Caco-2 (cell line): ENCODE data around the gene ZNF43. TPM values are rescaled to one million over a fixed set of nuclear protein-coding genes. Genes with fewer than 3 reads are reported as not detected.

Experiments used
- BruUV-seq: library from RNA; stranded (reverse); fragments of 400-500 nt; replicated peaks from 2 replicates; lab custom pipeline; 2021; lab: Mats Ljungman, UMichigan
- CTCF ChIA-PET: fragments of 300-600 bp; sonication (Branson Sonifier 250); formaldehyde crosslinking; loops from one replicate; lab custom pipeline; 2022; ENCODE audit warnings: antibody characterized with exemption; lab: Charles Lee
- POLR2A ChIA-PET: fragments of 300-600 bp; sonication (Branson Sonifier 250); formaldehyde crosslinking; loops from one replicate; lab custom pipeline; 2022; ENCODE audit warnings: antibody characterized with exemption; lab: Charles Lee
- DNase-seq, 2 experiments: peaks; one replicate each; pipeline versions ENCODE4 v3.0.0 to v3.0.0-alpha.2; 2020 to 2022
- H3K27me3 ChIP-seq: replicated peaks from 2 replicates; pipeline ENCODE4 v1.6.0; 2011; ENCODE audit warnings: low read length; ENCODE audit not compliant: control insufficient read depth, insufficient read depth
- H3K36me3 ChIP-seq: 2 replicates; pipeline ENCODE4 v1.5.1; 2011; ENCODE audit warnings: low read length; ENCODE audit not compliant: control insufficient read depth, insufficient read depth
- H3K4me1 ChIP-seq: fragments of 250-450 bp; sonication (Bioruptor Pico); 2 replicates; pipeline ENCODE4 v1.5.1; 2020; ENCODE audit warnings: mild to moderate bottlenecking
- H3K4me3 ChIP-seq: 2 replicates; pipeline ENCODE4 v1.5.1; 2011; ENCODE audit warnings: low read depth, mild to moderate bottlenecking, control low read depth, low read length
- H3K9me3 ChIP-seq: fragments of 250-450 bp; sonication (Bioruptor Pico); 2 replicates; pipeline ENCODE4 v1.5.1; 2020; ENCODE audit warnings: mild to moderate bottlenecking, moderate library complexity
- H3K27ac Mint-ChIP-seq: one replicate; pipeline ENCODE4 v1.8.0; 2022; ENCODE audit warnings: mixed read lengths; ENCODE audit not compliant: unreplicated experiment
- H3K27me3 Mint-ChIP-seq: one replicate; pipeline ENCODE4 v1.8.0; 2022; ENCODE audit warnings: mixed read lengths; ENCODE audit not compliant: insufficient read depth, unreplicated experiment
- H3K36me3 Mint-ChIP-seq: one replicate; pipeline ENCODE4 v1.8.0; 2022; ENCODE audit warnings: mild to moderate bottlenecking, mixed read lengths; ENCODE audit not compliant: insufficient read depth, unreplicated experiment
- H3K4me1 Mint-ChIP-seq: one replicate; pipeline ENCODE4 v1.8.0; 2022; ENCODE audit warnings: low read depth, mixed read lengths; ENCODE audit not compliant: unreplicated experiment
- H3K4me3 Mint-ChIP-seq: one replicate; pipeline ENCODE4 v1.8.0; 2022; ENCODE audit warnings: mild to moderate bottlenecking, moderate library complexity, mixed read lengths; ENCODE audit not compliant: unreplicated experiment
- H3K9me3 Mint-ChIP-seq: one replicate; pipeline ENCODE4 v1.8.0; 2022; ENCODE audit warnings: mixed read lengths; ENCODE audit not compliant: unreplicated experiment
- intact Hi-C: fragments of 100-400 bp; cut with micrococcal nuclease; formaldehyde crosslinking; loops from one replicate; pipeline ENCODE4 v1.10.0; 2022; ENCODE audit not compliant: unreplicated experiment
- total RNA-seq: library from RNA; stranded (reverse); gene quantifications from 2 replicates; pipeline ENCODE4 v1.2.3, GENCODE V29; 2022
- TF ChIP-seq, protein P1 (sequence below), 2 experiments: fragments of 200-600 bp in 1 of 2; IDR thresholded peaks; 1 replicate in 1 of 2; 2 replicates in 1 of 2; pipeline versions ENCODE4 v1.5.1 to v1.8.0; 2011 to 2022; ENCODE audit warnings: antibody characterized with exemption in 1 of 2, control low read depth in 1 of 2, inconsistent platforms in 1 of 2, low read depth in 1 of 2, low read length in 1 of 2, mild to moderate bottlenecking in 1 of 2, moderate library complexity in 1 of 2; ENCODE audit not compliant: insufficient read depth in 1 of 2, severe bottlenecking in 1 of 2, unreplicated experiment in 1 of 2

ZNF43 gene
- total RNA-seq, 1 experiment from 2014 or later = not detected

DNA sequence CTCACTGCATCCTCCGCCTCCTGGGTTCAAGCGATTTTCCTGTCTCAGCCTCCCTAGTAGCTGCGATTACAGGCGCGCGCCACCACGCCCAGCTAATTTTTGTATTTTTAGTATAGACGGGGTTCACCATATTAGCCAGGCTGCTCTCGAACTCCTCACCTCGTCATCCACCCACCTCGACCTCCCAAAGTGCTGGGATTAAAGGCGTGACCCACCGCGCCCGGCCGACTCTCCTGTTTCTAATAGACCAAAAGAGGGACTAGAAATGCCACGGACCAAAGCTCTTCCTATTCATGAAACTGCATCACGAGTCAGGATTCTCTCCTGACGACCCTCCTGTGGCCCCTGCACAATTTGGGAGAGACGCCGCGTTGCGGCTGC lies 563 bp downstream of the ZNF43 start:
- Mint-ChIP-seq H3K4me1 (no peaks in the 10 kb centered on the region), H3K4me3 (no peak overlapping the region), H3K9me3 (peaks cover 12% of the 10 kb centered on the region), H3K27me3 (no peaks in the 10 kb centered on the region), H3K36me3 (no peaks in the 10 kb centered on the region), H3K27ac (no peak overlapping the region)
- no peak for DNase-seq
- Histone ChIP-seq H3K4me1 (no peaks in the 10 kb centered on the region), H3K27me3 (no peaks in the 10 kb centered on the region), H3K36me3 (no peaks in the 10 kb centered on the region), H3K4me3 (no peak overlapping the region), H3K9me3 (no peaks in the 10 kb centered on the region)
- no TSS peak for BruUV-seq
- CTCF ChIA-PET = no interaction called here
- POLR2A ChIA-PET = no interaction called here
- intact Hi-C loops = no loop called here
- TF ChIP-seq, protein P1, sequence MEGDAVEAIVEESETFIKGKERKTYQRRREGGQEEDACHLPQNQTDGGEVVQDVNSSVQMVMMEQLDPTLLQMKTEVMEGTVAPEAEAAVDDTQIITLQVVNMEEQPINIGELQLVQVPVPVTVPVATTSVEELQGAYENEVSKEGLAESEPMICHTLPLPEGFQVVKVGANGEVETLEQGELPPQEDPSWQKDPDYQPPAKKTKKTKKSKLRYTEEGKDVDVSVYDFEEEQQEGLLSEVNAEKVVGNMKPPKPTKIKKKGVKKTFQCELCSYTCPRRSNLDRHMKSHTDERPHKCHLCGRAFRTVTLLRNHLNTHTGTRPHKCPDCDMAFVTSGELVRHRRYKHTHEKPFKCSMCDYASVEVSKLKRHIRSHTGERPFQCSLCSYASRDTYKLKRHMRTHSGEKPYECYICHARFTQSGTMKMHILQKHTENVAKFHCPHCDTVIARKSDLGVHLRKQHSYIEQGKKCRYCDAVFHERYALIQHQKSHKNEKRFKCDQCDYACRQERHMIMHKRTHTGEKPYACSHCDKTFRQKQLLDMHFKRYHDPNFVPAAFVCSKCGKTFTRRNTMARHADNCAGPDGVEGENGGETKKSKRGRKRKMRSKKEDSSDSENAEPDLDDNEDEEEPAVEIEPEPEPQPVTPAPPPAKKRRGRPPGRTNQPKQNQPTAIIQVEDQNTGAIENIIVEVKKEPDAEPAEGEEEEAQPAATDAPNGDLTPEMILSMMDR (IDR thresholded peaks at IDR 0.05; ENCODE audit: insufficient read depth in 1 of 2, low read depth in 1 of 2, low read length in 1 of 2, severe bottlenecking in 1 of 2, unreplicated experiment in 1 of 2) = no peak

GRCh38 chr19:21833733-21834132 lies 2.2 kb downstream of the ZNF43 start:
- Mint-ChIP-seq H3K27me3 (no peaks in the 10 kb centered on the region), H3K9me3 (peaks cover 24% of the 10 kb centered on the region), H3K4me1 (no peaks in the 10 kb centered on the region), H3K4me3 (no peak overlapping the region), H3K36me3 (no peaks in the 10 kb centered on the region), H3K27ac (no peak overlapping the region)
- ChIA-PET CTCF (no interaction called here), POLR2A (no interaction called here)
- no peaks in the 10 kb centered on the region for H3K9me3 ChIP-seq
- DNase-seq = no peak
- intact Hi-C loops = no loop called here
- TF ChIP-seq, protein P1 (IDR thresholded peaks at IDR 0.05; ENCODE audit: insufficient read depth in 1 of 2, low read depth in 1 of 2, low read length in 1 of 2, severe bottlenecking in 1 of 2, unreplicated experiment in 1 of 2) = no peak
- no peak overlapping the region for H3K4me3 ChIP-seq
- H3K27me3 ChIP-seq = no peaks in the 10 kb centered on the region
- H3K36me3 ChIP-seq = no peaks in the 10 kb centered on the region
- no TSS peak for BruUV-seq
- H3K4me1 ChIP-seq = no peaks in the 10 kb centered on the region

DNA sequence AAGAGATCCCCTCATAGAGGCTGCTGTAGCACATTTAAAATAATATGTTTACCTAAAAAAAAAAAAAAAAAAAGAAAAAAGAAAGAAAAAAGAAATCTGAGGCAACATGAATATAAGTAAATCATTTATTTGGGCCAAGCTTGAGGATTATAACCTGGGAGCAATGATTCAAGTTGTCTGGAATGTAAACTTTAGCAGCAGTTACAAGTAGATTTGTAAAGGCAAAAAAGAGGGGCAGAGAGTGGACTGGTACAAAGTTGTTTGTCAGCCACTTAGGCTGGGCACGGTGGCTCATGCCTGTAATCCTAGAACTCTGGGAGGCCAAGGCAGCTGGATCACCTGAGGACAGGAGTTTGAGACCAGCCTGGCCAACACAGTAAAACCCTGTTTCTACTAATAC lies 11.3 kb downstream of the ZNF43 start:
- no peak overlapping the region for H3K4me3 Mint-ChIP-seq
- H3K9me3 ChIP-seq = no peaks in the 10 kb centered on the region; the same call in 1 of the 2 replicates
- H3K4me1 ChIP-seq = no peaks in the 10 kb centered on the region
- no TSS peak for BruUV-seq
- no peaks in the 10 kb centered on the region for H3K36me3 ChIP-seq
- TF ChIP-seq, protein P1 (IDR thresholded peaks at IDR 0.05; ENCODE audit: insufficient read depth in 1 of 2, low read depth in 1 of 2, low read length in 1 of 2, severe bottlenecking in 1 of 2, unreplicated experiment in 1 of 2) = no peak
- intact Hi-C loops = no loop called here
- POLR2A ChIA-PET = no interaction called here
- DNase-seq = no peak
- H3K27ac Mint-ChIP-seq = no peak overlapping the region
- H3K4me1 Mint-ChIP-seq = no peaks in the 10 kb centered on the region
- H3K27me3 Mint-ChIP-seq = no peaks in the 10 kb centered on the region
- H3K36me3 Mint-ChIP-seq = no peaks in the 10 kb centered on the region
- peaks cover 4% of the 10 kb centered on the region for H3K9me3 Mint-ChIP-seq
- H3K4me3 ChIP-seq = no peak overlapping the region
- CTCF ChIA-PET = no interaction called here
- H3K27me3 ChIP-seq = no peaks in the 10 kb centered on the region
